Panc1 (cell line): ENCODE measurements around the gene ACTA2. TPM values are rescaled to one million over a fixed set of nuclear protein-coding genes. Genes with fewer than 3 reads are reported as not detected.

Experiments used
- ATAC-seq: fragments of 200-7000 bp; cut with Tn5 transposase; 2 replicates; pipeline ENCODE4 v1.9.1; 2020; ENCODE audit warnings: mild to moderate bottlenecking, moderate library complexity
- BruUV-seq: library from RNA; stranded (reverse); fragments of 400-500 nt; replicated peaks from 2 replicates; lab custom pipeline; 2021; lab: Mats Ljungman, UMichigan
- CTCF ChIA-PET: fragments of 300-600 bp; sonication (Branson Sonifier 250); formaldehyde crosslinking; loops from one replicate; lab custom pipeline; 2022; ENCODE audit warnings: antibody characterized with exemption; lab: Charles Lee
- POLR2A ChIA-PET: fragments of 300-600 bp; sonication (Branson Sonifier 250); formaldehyde crosslinking; loops from one replicate; lab custom pipeline; 2022; ENCODE audit warnings: antibody characterized with exemption; lab: Charles Lee
- DNase-seq: peaks from one replicate; pipeline ENCODE4 v3.0.0-alpha.2; 2010; ENCODE audit warnings: low read depth, low spot score
- H3K27ac ChIP-seq: 2 replicates; pipeline ENCODE4 v1.5.1; 2011; ENCODE audit warnings: mild to moderate bottlenecking, low read length, inconsistent platforms
- H3K27me3 ChIP-seq: fragments of 200-500 bp; sonication (Bioruptor generic); 2 replicates; pipeline ENCODE4 v1.6.0; 2014; ENCODE audit warnings: low read length, inconsistent platforms; ENCODE audit not compliant: control insufficient read depth, insufficient read depth
- H3K36me3 ChIP-seq: fragments of 200-500 bp; sonication (Bioruptor generic); 2 replicates; pipeline ENCODE4 v1.5.1; 2014; ENCODE audit warnings: inconsistent platforms, mild to moderate bottlenecking, low read length, moderate library complexity; ENCODE audit not compliant: control insufficient read depth, insufficient read depth
- H3K4me1 ChIP-seq: 2 replicates; pipeline ENCODE4 v1.5.1; 2011; ENCODE audit warnings: inconsistent platforms, mild to moderate bottlenecking, low read length, moderate library complexity; ENCODE audit not compliant: control insufficient read depth, insufficient read depth
- H3K4me3 ChIP-seq, 2 experiments: 2 replicates each; pipeline ENCODE4 v1.5.1; 2011 to 2012; ENCODE audit warnings: low read depth in 2 of 2, low read length in 2 of 2, mild to moderate bottlenecking in 2 of 2, inconsistent platforms in 1 of 2, moderate library complexity in 1 of 2
- H3K9me3 ChIP-seq: fragments of 200-500 bp; sonication (Bioruptor generic); 2 replicates; pipeline ENCODE4 v1.5.1; 2014; ENCODE audit warnings: low read depth, mild to moderate bottlenecking, inconsistent platforms, low read length, moderate library complexity; ENCODE audit not compliant: control insufficient read depth, insufficient read depth
- POLR2AphosphoS5 ChIP-seq: IDR thresholded peaks from 2 replicates; pipeline ENCODE4 v1.6.1; 2012; ENCODE audit warnings: mild to moderate bottlenecking, low read depth, low read length, moderate library complexity
- SIN3A ChIP-seq: IDR thresholded peaks from 2 replicates; pipeline ENCODE4 v1.6.1; 2012; ENCODE audit warnings: low read depth, mild to moderate bottlenecking, low read length, moderate library complexity, borderline replicate concordance; ENCODE audit not compliant: insufficient read depth
- TCF7L2 ChIP-seq: IDR thresholded peaks from 2 replicates; pipeline ENCODE4 v1.6.1; 2011; ENCODE audit warnings: mild to moderate bottlenecking, low read depth, low read length, inconsistent platforms
- in situ Hi-C: cut with HindIII; loops from 2 replicates; pipeline ENCODE4 v1.10.0; 2016; ENCODE audit warnings: low sequenced_read_pairs, low pct_unique_long_range_greater_than_20kb
- intact Hi-C: fragments of 100-400 bp; cut with micrococcal nuclease; formaldehyde crosslinking; loops from one replicate; pipeline ENCODE4 v1.10.0; 2022; ENCODE audit not compliant: unreplicated experiment
- total RNA-seq: library from RNA; stranded (reverse); gene quantifications from one replicate; pipeline ENCODE4 v1.2.1, GENCODE V29; 2021; ENCODE audit not compliant: unreplicated experiment
- TF ChIP-seq, protein P1 (sequence below), 2 experiments: IDR thresholded peaks; 2 replicates each; pipeline ENCODE4 v1.6.1; 2011 to 2012; ENCODE audit warnings: low read depth in 2 of 2, control low read depth in 1 of 2, low read length in 1 of 2, mild to moderate bottlenecking in 1 of 2, moderate library complexity in 1 of 2; ENCODE audit not compliant: insufficient read depth in 1 of 2
- TF ChIP-seq, protein P2 (sequence below): fragments of 450-650 bp; IDR thresholded peaks from 2 replicates; pipeline ENCODE4 v1.5.1; 2017; ENCODE audit warnings: mild to moderate bottlenecking

ACTA2 gene
- total RNA-seq, 1 experiment from 2014 or later = 4.7 TPM

DNA sequence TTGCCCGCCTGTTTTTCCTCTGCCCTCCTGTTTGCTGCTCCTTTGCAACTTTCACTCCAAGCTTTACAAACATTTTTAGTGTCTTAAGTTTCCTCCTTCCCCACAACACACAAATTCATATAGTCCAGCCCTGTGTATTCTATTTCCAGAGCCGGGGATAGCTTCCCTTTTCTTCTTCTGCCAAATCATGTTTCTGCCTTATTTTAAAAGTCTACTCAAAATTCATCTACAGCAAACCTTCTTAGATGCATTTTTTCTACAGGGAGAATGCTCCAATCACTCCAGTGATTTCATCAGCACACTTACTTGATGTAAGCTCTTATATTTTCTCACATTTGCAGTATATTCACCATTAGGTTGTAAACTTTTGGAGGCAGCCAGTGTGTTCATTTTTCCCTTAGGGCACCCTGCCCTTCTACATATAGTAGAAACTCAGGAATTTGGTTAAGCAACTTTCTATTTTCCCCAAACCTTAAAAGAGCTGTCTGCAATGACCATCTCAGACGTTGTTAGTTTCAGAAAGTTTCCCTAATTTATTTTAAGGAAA, 12.4 kb upstream of the ACTA2 start:
- intact Hi-C loops = no loop called here
- Histone ChIP-seq H3K27me3 (no peaks in the 10 kb centered on the region; the same call in 1 of the 2 replicates), H3K4me3 (no peak overlapping the region), H3K9me3 (no peaks in the 10 kb centered on the region), H3K27ac (no peak overlapping the region), H3K36me3 (no peaks in the 10 kb centered on the region), H3K4me1 (no peaks in the 10 kb centered on the region)
- CTCF ChIA-PET = no interaction called here
- POLR2A ChIA-PET = no interaction called here
- TF ChIP-seq POLR2AphosphoS5 = no peak
- no peak for TF ChIP-seq TCF7L2
- DNase-seq (no peak), ATAC-seq (no peak)
- in situ Hi-C loops = no loop called here
- no TSS peak for BruUV-seq

DNA sequence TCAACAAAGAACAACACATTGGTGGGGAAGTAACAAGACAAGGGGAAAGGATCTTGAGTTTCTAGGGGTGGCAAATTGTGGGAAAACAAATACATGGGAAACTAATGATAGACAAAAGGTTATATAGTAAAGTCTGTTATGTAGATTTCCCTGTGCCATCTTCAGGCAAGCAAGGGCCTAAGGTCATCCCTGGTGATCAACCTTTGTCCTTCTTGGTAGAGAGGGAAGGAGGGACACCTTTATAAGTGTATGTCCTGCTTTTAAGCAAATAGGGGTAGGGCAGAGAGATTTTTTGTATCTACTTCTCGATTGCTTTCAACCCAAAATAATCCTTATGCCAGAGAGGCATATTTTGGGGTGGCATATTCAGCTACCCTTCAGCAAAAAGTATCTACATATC, 11.8 kb upstream of the ACTA2 start:
- H3K27me3 ChIP-seq = no peaks in the 10 kb centered on the region; the same call in 1 of the 2 replicates
- no peak for DNase-seq
- H3K4me1 ChIP-seq = no peaks in the 10 kb centered on the region
- no peaks in the 10 kb centered on the region for H3K9me3 ChIP-seq
- no TSS peak for BruUV-seq
- POLR2A ChIA-PET = no interaction called here
- in situ Hi-C loops (no loop called here), intact Hi-C loops (no loop called here)
- H3K27ac ChIP-seq = no peak overlapping the region
- no peak for ATAC-seq
- no peaks in the 10 kb centered on the region for H3K36me3 ChIP-seq
- TF ChIP-seq, protein P1, sequence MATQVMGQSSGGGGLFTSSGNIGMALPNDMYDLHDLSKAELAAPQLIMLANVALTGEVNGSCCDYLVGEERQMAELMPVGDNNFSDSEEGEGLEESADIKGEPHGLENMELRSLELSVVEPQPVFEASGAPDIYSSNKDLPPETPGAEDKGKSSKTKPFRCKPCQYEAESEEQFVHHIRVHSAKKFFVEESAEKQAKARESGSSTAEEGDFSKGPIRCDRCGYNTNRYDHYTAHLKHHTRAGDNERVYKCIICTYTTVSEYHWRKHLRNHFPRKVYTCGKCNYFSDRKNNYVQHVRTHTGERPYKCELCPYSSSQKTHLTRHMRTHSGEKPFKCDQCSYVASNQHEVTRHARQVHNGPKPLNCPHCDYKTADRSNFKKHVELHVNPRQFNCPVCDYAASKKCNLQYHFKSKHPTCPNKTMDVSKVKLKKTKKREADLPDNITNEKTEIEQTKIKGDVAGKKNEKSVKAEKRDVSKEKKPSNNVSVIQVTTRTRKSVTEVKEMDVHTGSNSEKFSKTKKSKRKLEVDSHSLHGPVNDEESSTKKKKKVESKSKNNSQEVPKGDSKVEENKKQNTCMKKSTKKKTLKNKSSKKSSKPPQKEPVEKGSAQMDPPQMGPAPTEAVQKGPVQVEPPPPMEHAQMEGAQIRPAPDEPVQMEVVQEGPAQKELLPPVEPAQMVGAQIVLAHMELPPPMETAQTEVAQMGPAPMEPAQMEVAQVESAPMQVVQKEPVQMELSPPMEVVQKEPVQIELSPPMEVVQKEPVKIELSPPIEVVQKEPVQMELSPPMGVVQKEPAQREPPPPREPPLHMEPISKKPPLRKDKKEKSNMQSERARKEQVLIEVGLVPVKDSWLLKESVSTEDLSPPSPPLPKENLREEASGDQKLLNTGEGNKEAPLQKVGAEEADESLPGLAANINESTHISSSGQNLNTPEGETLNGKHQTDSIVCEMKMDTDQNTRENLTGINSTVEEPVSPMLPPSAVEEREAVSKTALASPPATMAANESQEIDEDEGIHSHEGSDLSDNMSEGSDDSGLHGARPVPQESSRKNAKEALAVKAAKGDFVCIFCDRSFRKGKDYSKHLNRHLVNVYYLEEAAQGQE (IDR thresholded peaks at IDR 0.05; ENCODE audit: insufficient read depth in 1 of 2, low read depth in 2 of 2, low read length in 1 of 2) = no peak
- TF ChIP-seq, protein P2, sequence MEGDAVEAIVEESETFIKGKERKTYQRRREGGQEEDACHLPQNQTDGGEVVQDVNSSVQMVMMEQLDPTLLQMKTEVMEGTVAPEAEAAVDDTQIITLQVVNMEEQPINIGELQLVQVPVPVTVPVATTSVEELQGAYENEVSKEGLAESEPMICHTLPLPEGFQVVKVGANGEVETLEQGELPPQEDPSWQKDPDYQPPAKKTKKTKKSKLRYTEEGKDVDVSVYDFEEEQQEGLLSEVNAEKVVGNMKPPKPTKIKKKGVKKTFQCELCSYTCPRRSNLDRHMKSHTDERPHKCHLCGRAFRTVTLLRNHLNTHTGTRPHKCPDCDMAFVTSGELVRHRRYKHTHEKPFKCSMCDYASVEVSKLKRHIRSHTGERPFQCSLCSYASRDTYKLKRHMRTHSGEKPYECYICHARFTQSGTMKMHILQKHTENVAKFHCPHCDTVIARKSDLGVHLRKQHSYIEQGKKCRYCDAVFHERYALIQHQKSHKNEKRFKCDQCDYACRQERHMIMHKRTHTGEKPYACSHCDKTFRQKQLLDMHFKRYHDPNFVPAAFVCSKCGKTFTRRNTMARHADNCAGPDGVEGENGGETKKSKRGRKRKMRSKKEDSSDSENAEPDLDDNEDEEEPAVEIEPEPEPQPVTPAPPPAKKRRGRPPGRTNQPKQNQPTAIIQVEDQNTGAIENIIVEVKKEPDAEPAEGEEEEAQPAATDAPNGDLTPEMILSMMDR = no peak
- TF ChIP-seq POLR2AphosphoS5 = no peak
- TF ChIP-seq TCF7L2 = no peak
- TF ChIP-seq SIN3A = no peak
- CTCF ChIA-PET = no interaction called here
- H3K4me3 ChIP-seq = no peak overlapping the region

DNA sequence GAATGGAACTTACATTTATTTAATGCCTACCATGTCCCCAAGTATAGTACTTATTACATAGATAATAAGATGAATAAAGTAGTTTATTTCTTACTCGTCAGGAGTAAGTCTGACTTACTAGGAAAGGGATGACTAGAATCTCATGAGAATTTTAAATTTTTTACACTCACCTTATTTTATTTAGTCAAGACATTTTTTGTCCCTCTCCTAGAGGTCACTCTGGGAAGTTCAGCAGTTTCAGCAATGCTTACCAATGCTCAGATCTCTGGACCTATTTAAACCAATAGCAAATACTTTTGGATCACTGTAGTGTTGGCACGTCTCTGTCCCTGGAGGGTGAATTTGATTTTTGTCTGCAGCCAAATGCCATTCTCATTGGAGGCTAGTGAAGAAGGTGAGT, 10.7 kb upstream of the ACTA2 start:
- in situ Hi-C loops = no loop called here
- no TSS peak for BruUV-seq

More for the DNA sequence above, 10.7 kb upstream of the ACTA2 start:
- H3K36me3 ChIP-seq = no peaks in the 10 kb centered on the region
- TF ChIP-seq, protein P2 = peak; percentile 14; the same call in 1 of the 2 replicates
- no peak for TF ChIP-seq TCF7L2
- TF ChIP-seq SIN3A = no peak
- no peak for TF ChIP-seq POLR2AphosphoS5
- TF ChIP-seq, protein P1 (IDR thresholded peaks at IDR 0.05; ENCODE audit: insufficient read depth in 1 of 2, low read depth in 2 of 2, low read length in 1 of 2) = no peak
- ATAC-seq (no peak), DNase-seq (no peak)
- no peaks in the 10 kb centered on the region for H3K4me1 ChIP-seq
- no peak overlapping the region for H3K4me3 ChIP-seq
- H3K27ac ChIP-seq = no peak overlapping the region
- H3K27me3 ChIP-seq = no peaks in the 10 kb centered on the region; the same call in 1 of the 2 replicates
- ChIA-PET CTCF (no interaction called here), POLR2A (no interaction called here)
- intact Hi-C loops = no loop called here
- H3K9me3 ChIP-seq = no peaks in the 10 kb centered on the region
